ENCODE measurements around the gene DENND1A.

GRCh38 chr9:123418052-123418430, 511.9 kb downstream of the DENND1A start:
- TF ChIP-seq CTCF (IDR thresholded peaks at IDR 0.05) = no peak
- TF ChIP-seq POLR2AphosphoS5 (IDR thresholded peaks at IDR 0.05; ENCODE audit: low read depth, low read length) = no peak
- TF ChIP-seq REST (IDR thresholded peaks at IDR 0.05; ENCODE audit: insufficient read depth in 1 of 2, low read depth in 2 of 2, low read length in 1 of 2) = no peak
- no peak for TF ChIP-seq SIN3A (IDR thresholded peaks at IDR 0.05; ENCODE audit: borderline replicate concordance, insufficient read depth, low read depth, low read length)
- TF ChIP-seq TCF7L2 (IDR thresholded peaks at IDR 0.05; ENCODE audit: low read depth, low read length) = no peak
